Adrenal gland (tissue), 12 donors: ENCODE measurements around the gene INMT. TPM values are rescaled to one million over a fixed set of nuclear protein-coding genes. Genes with fewer than 3 reads are reported as not detected.

Experiments used
- DNase-seq, 7 donors: peaks; one replicate each; pipeline ENCODE4 v3.0.0-alpha.2; 2019 to 2020
- H3K27ac ChIP-seq, 5 donors: fragments of 200-600 bp; sonication (generic) in 4 of 5; 1 replicate in 3 of 5; 2 replicates in 2 of 5; pipeline versions ENCODE4 v1.5.1 to v1.8.0; 2016 to 2020; ENCODE audit warnings: mild to moderate bottlenecking in 1 of 5
- H3K27me3 ChIP-seq: fragments of 200-600 bp; 2 replicates; pipeline ENCODE4 v1.8.0; 2021
- H3K36me3 ChIP-seq, 2 donors: fragments of 200-600 bp; replicated peaks in 1 of 2; 1 replicate in 1 of 2; 2 replicates in 1 of 2; pipeline versions ENCODE4 v1.5.1 to v1.8.0; 2018 to 2022
- H3K4me1 ChIP-seq, 2 donors: fragments of 200-600 bp; replicated peaks in 1 of 2; 1 replicate in 1 of 2; 2 replicates in 1 of 2; pipeline versions ENCODE4 v1.5.1 to v1.8.0; 2018 to 2021
- H3K4me3 ChIP-seq, 4 donors: fragments of 200-600 bp; sonication (generic) in 3 of 4; one replicate each; pipeline ENCODE4 v1.5.1; 2016 to 2018
- H3K9me3 ChIP-seq, 3 donors: fragments of 200-600 bp; sonication (generic) in 1 of 3; replicated peaks in 1 of 3; 1 replicate in 2 of 3; 2 replicates in 1 of 3; pipeline versions ENCODE4 v1.5.1 to v1.8.0; 2016 to 2021
- POLR2A ChIP-seq, 2 donors: fragments of 450-650 bp; IDR thresholded peaks; one replicate each; pipeline ENCODE4 v1.6.1; 2017; ENCODE audit warnings: antibody characterized with exemption in 2 of 2, mild to moderate bottlenecking in 2 of 2, moderate library complexity in 1 of 2
- WGBS, 4 donors: extraction: QIAGEN DNeasy Blood & Tissue Kit in 2 of 4; methylation state at CpG; one replicate each; pipeline versions ENCODE4 v1.1.5 to v1.1.7; 2013 to 2017; 5-methylcytosine and 5-hydroxymethylcytosine counted together
- intact Hi-C, 2 donors: fragments of 100-400 bp; cut with DNase I; formaldehyde crosslinking; loops; one replicate each; pipeline versions ENCODE4 v1.14.1 to v1.15.0; 2022 to 2023
- polyA plus RNA-seq, 3 donors: library from polyadenylated mRNA; stranded (reverse); fragments of 200-250 nt in 2 of 3; fragments of 350-450 nt in 1 of 3; fragmentation: Illumina TruSeq in 1 of 3; extraction: RNeasy Lipid Tissue Mini Kit (QIAGEN cat#74804) in 1 of 3; gene quantifications; one replicate each; pipeline ENCODE4 v1.2.3, GENCODE V29; 2013 to 2014
- total RNA-seq, 9 donors: library from RNA; depleted of rRNA in 4 of 9; stranded (reverse); fragments of >200 nt in 4 of 9; fragments of 120-200 nt in 1 of 9; fragmentation: NEBNext Ultra II Directional in 1 of 9; extraction: Animal tissue kit (Norgen Biotek cat#: 25700) in 1 of 9; gene quantifications; one replicate each; pipeline versions ENCODE4 v1.1.0 to v1.2.4, GENCODE V29; 2013 to 2023
- TF ChIP-seq, protein P1 (sequence below), 6 experiments: fragments of 450-650 bp in 4 of 6; fragments of 200-600 bp in 2 of 6; sonication (generic) in 1 of 6; IDR thresholded peaks; 1 replicate in 5 of 6; 2 replicates in 1 of 6; pipeline versions ENCODE4 v1.5.1 to v1.8.0; 2016 to 2021; ENCODE audit warnings: antibody characterized with exemption in 6 of 6, mild to moderate bottlenecking in 2 of 6, moderate library complexity in 1 of 6
- donor health status: healthy with polysubstance abuse.
- donor health status: Bipolar disorder and iron deficiency.
- donor health status: DM: yes; HTN: yes; CAD: no.
- donor health status: DM: no; HTN: no; CAD: no.
- donor health status: DM: no; HTN: no; CAD: no.
- donor health status: DM: yes; HTN: yes; CAD: no.

The INMT gene
- total and polyA plus RNA-seq, 12 donors = 12.2 to 392 (median 157) TPM

DNA sequence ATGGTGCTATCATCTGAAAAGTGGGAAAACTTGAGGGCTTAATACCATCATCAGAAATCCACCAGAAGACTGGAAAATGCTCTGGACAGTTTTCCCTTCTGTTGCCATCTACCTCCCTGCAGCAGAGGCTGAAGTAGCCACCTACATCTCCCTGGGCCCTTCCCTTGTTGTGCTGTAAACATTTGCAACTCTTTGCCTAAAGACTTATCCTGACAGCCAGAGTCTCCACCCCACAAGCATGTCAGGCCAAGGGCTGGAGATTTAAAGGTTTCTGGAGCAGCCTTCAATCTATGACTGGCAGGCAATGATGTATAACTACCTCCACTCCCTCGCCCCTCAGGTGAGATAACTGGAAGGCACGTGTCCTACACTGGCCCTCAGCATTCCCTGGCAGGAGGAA, 29.7 kb upstream of the INMT start:
- no peak for TF ChIP-seq POLR2A (IDR thresholded peaks at IDR 0.05)
- TF ChIP-seq, protein P1, sequence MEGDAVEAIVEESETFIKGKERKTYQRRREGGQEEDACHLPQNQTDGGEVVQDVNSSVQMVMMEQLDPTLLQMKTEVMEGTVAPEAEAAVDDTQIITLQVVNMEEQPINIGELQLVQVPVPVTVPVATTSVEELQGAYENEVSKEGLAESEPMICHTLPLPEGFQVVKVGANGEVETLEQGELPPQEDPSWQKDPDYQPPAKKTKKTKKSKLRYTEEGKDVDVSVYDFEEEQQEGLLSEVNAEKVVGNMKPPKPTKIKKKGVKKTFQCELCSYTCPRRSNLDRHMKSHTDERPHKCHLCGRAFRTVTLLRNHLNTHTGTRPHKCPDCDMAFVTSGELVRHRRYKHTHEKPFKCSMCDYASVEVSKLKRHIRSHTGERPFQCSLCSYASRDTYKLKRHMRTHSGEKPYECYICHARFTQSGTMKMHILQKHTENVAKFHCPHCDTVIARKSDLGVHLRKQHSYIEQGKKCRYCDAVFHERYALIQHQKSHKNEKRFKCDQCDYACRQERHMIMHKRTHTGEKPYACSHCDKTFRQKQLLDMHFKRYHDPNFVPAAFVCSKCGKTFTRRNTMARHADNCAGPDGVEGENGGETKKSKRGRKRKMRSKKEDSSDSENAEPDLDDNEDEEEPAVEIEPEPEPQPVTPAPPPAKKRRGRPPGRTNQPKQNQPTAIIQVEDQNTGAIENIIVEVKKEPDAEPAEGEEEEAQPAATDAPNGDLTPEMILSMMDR (IDR thresholded peaks at IDR 0.05) = no peak
- no peaks in the 10 kb centered on the region for H3K27me3 ChIP-seq
- H3K9me3 ChIP-seq = no peaks in the 10 kb centered on the region
- H3K27ac ChIP-seq = no peak overlapping the region
- 71 to 90% (median 82%) methylated on average over 2 of the region's 2 CpGs for WGBS, 4 donors
- no peaks in the 10 kb centered on the region for H3K36me3 ChIP-seq
- H3K4me3 ChIP-seq = no peak overlapping the region
- no peaks in the 10 kb centered on the region for H3K4me1 ChIP-seq
- intact Hi-C loops = no loop called here
- no peak for DNase-seq

DNA sequence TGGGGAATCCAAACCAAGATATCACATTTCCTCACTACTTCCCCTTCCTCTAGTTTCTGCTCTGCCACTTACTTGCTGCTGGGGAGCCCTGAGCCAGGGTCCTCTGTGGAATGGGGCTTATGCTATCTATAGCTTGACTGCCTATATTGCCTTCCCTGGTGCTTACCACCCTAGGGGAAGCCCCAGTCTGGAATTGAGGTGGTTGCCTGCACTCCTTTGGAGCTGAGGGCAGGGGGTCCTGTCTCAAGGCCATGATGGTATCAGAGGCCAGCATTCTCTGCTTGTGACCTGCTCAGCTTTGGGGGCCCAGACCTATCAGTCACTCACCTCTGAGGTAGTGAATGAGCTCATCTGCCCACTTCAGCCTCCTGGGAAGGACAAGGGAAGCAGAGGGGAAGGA, 29.3 kb upstream of the INMT start:
- Histone ChIP-seq H3K36me3 (no peaks in the 10 kb centered on the region), H3K4me3 (no peak overlapping the region), H3K27me3 (no peaks in the 10 kb centered on the region), H3K9me3 (no peaks in the 10 kb centered on the region), H3K4me1 (no peaks in the 10 kb centered on the region), H3K27ac (no peak overlapping the region)
- no peak for DNase-seq
- intact Hi-C loops = no loop called here
- TF ChIP-seq, protein P1 (IDR thresholded peaks at IDR 0.05) = no peak
- no peak for TF ChIP-seq POLR2A (IDR thresholded peaks at IDR 0.05)

DNA sequence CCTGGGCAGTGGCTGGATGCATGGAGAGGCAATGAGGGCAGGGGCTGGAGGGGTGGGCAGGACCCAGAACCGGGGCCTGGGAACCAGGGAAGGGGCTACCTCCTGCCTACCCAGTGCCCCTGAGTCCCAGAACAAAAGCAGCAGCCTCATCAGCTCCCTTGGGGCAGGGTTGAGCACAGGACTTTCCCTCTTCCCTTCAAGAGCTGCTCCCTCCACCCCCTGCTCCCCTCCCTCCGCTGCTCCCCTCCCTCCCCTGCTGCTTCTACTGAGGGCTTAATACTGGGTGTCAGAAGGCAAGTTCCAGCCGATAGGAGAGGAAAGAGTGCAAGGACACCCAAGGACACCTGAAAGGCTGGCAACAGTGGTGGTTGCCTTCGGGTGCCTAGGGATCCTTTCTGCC, 28.2 kb upstream of the INMT start:
- DNase-seq = no peak
- H3K27ac ChIP-seq = no peak overlapping the region
- H3K36me3 ChIP-seq = no peaks in the 10 kb centered on the region
- intact Hi-C loops = no loop called here
- WGBS, 4 donors = 63 to 69% (median 66%) methylated on average over 4 of the region's 4 CpGs
- no peak overlapping the region for H3K4me3 ChIP-seq
- TF ChIP-seq, protein P1 (IDR thresholded peaks at IDR 0.05) = no peak
- no peak for TF ChIP-seq POLR2A (IDR thresholded peaks at IDR 0.05)
- no peaks in the 10 kb centered on the region for H3K27me3 ChIP-seq
- H3K4me1 ChIP-seq = no peaks in the 10 kb centered on the region
- H3K9me3 ChIP-seq = no peaks in the 10 kb centered on the region

DNA sequence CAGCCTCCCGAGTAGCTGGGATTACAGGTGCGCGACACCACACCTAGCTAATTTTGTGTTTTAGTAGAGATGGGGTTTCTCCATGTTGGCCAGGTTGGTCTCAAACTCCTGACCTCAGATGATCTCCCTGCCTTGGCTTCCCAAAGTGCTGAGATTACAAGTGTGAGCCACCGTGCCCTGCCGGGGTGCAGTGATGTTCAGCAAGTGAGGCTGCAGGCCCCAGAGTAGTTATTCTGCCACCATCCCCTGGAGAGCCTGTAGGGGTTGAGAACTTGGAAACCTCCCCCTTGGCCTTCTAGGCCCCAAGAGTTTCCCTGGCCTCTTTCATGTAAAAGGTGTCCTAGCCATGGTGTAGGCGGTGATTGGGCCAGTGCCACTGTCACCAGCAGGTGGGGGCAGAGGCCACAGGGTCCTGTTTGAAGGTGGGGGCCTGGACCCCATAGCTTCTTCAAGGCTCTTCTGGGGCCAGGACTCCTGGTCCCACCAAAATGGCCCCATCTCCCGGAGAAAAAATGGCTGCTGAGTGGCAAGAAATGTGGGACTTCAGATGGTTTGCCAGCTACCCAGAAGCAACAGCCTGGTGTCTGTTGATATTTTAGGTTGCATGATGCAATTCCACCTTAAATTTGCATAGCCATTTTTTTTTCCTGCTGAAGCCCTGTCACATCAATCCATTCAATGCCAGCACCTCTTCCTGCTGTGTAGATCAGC, 25.5 kb upstream of the INMT start:
- Histone ChIP-seq H3K9me3 (no peaks in the 10 kb centered on the region), H3K27ac (no peak overlapping the region), H3K4me1 (no peaks in the 10 kb centered on the region), H3K4me3 (no peak overlapping the region), H3K36me3 (no peaks in the 10 kb centered on the region), H3K27me3 (no peaks in the 10 kb centered on the region)
- WGBS, 4 donors = 90 to 98% (median 95%) methylated on average over 7 of the region's 7 CpGs
- no peak for TF ChIP-seq POLR2A (IDR thresholded peaks at IDR 0.05)
- TF ChIP-seq, protein P1 (IDR thresholded peaks at IDR 0.05) = no peak
- intact Hi-C loops = no loop called here
- DNase-seq = no peak
